Measurements from ENCODE around the gene SCGN.
A peak's percentile ranks its signal among the peaks of the same experiment; 100 is the strongest.

The SCGN gene

GRCh38 chr6:25660512-25660911, 8.5 kb downstream of the SCGN start (continued):
- no peak for TF ChIP-seq KLF16 (tag by site-specific recombination; IDR thresholded peaks at IDR 0.05)
- TF ChIP-seq TRIM28 (IDR thresholded peaks at IDR 0.05; ENCODE audit: borderline replicate concordance, low read length), result no peak
- TF ChIP-seq WT1 (tag by site-specific recombination; IDR thresholded peaks at IDR 0.05), result peak; percentile 55; the same call in 1 of the 2 replicates
- TF ChIP-seq ZNF660 (tag by site-specific recombination; IDR thresholded peaks at IDR 0.05), result peak; percentile 60; the same call in 1 of the 2 replicates
- TF ChIP-seq ZNF654 (tag by site-specific recombination; IDR thresholded peaks at IDR 0.05; ENCODE audit: low read depth), result no peak
- TF ChIP-seq KLF17 (tag by site-specific recombination; IDR thresholded peaks at IDR 0.05), result no peak
- 0 out of 2 replicates have a peak, but pooled peaks have one; percentile 55 for TF ChIP-seq ZNF398 (tag by site-specific recombination; IDR thresholded peaks at IDR 0.05)
- 0 out of 2 replicates have a peak, but pooled peaks have one; percentile 14 for TF ChIP-seq REST (tag by site-specific recombination; IDR thresholded peaks at IDR 0.05)
- peak; percentile 54; the same call in 1 of the 2 replicates for TF ChIP-seq ZNF629 (tag by site-specific recombination; IDR thresholded peaks at IDR 0.05)
- TF ChIP-seq ZNF426 (tag by site-specific recombination; IDR thresholded peaks at IDR 0.05), result no peak
- peak; percentile 16; the same call in 1 of the 2 replicates for TF ChIP-seq ZFHX2 (tag by site-specific recombination; conservative IDR thresholded peaks at IDR 0.05)
- TF ChIP-seq ZNF776 (tag by site-specific recombination; IDR thresholded peaks at IDR 0.05; ENCODE audit: borderline replicate concordance), result no peak
- TF ChIP-seq HIC1 (tag by site-specific recombination; IDR thresholded peaks at IDR 0.05), result 0 out of 2 replicates have a peak, but pooled peaks have one; percentile 29
- TF ChIP-seq ZNF184 (tag by site-specific recombination; IDR thresholded peaks at IDR 0.05), result peak; percentile 26; the same call in 1 of the 2 replicates
- TF ChIP-seq GLIS1 (tag by site-specific recombination; IDR thresholded peaks at IDR 0.05), result no peak
- TF ChIP-seq GLIS2 (tag by site-specific recombination; IDR thresholded peaks at IDR 0.05), result peak; percentile 23; the same call in 1 of the 2 replicates
- TF ChIP-seq ZNF707 (tag by site-specific recombination; IDR thresholded peaks at IDR 0.05), result no peak

GRCh38 chr6:25661129-25661779, 9.2 kb downstream of the SCGN start:
- ChIA-PET CTCF (no interaction called here), POLR2A (no interaction called here)
- Histone ChIP-seq H3K4me1 (ENCODE audit: control insufficient read depth, insufficient read depth, low read length) (no peaks in the 10 kb centered on the region), H3K36me3 (ENCODE audit: control insufficient read depth in 2 of 2, insufficient read depth in 1 of 2, low read length in 2 of 2) (no peaks in the 10 kb centered on the region), H3K4me3 (ENCODE audit: low read depth, low read length) (no peak overlapping the region), H3K9me3 (ENCODE audit: control insufficient read depth, insufficient read depth, low read depth, low read length) (no peaks in the 10 kb centered on the region), H3K27ac (ENCODE audit: extremely low read depth, low read depth, low read length) (no peak overlapping the region)
- no peak for TF ChIP-seq ZNF221 (tag by site-specific recombination; IDR thresholded peaks at IDR 0.05; ENCODE audit: borderline replicate concordance)
- no peak for TF ChIP-seq ZNF169 (tag by site-specific recombination; IDR thresholded peaks at IDR 0.05)
- no peak for TF ChIP-seq PBX3 (CRISPR knock-in tag; IDR thresholded peaks at IDR 0.05)
- no peak for TF ChIP-seq FEZF1 (tag by site-specific recombination; IDR thresholded peaks at IDR 0.05)
- TF ChIP-seq ZSCAN18 (tag by site-specific recombination; IDR thresholded peaks at IDR 0.05), result no peak
- no peak for TF ChIP-seq ZSCAN4 (tag by site-specific recombination; IDR thresholded peaks at IDR 0.05)
- TF ChIP-seq ZFP3 (tag by site-specific recombination; IDR thresholded peaks at IDR 0.05; ENCODE audit: low read depth), result no peak
- no peak for TF ChIP-seq ZNF660 (tag by site-specific recombination; IDR thresholded peaks at IDR 0.05)
